Right kidney (tissue), 9 donors: ENCODE data around the gene RASGRP2.

Experiments used
- DNase-seq: peaks from one replicate; pipeline ENCODE4 v3.0.0-alpha.2; 2016
- long read RNA-seq, 8 donors: transcript quantifications; one replicate each; lab custom pipeline, GENCODE V29; 2026

Gene RASGRP2
- long read RNA-seq, donor 1, partial matches to known transcripts, result 0 of 1 reads
- long read RNA-seq, donor 1, other reads (novel, unspliced or antisense), result 0 of 1 reads
- long read RNA-seq, donor 2, partial matches to known transcripts, result 0 of 1 reads
- long read RNA-seq, donor 2, other reads (novel, unspliced or antisense), result 0 of 1 reads
- long read RNA-seq, donor 3, result 0 reads
- long read RNA-seq, donor 4, partial matches to known transcripts, result 0 of 1 reads
- long read RNA-seq, donor 4, other reads (novel, unspliced or antisense), result 0 of 1 reads
- long read RNA-seq, donor 5, partial matches to known transcripts, result 0 of 1 reads
- long read RNA-seq, donor 5, other reads (novel, unspliced or antisense), result 0 of 1 reads
- long read RNA-seq, donor 6, partial matches to known transcripts, result 0 of 3 reads
- long read RNA-seq, donor 6, other reads (novel, unspliced or antisense), result 0 of 3 reads
- long read RNA-seq, donor 7, partial matches to known transcripts, result 0 of 2 reads
- long read RNA-seq, donor 7, other reads (novel, unspliced or antisense), result 0 of 2 reads
- long read RNA-seq, donor 8, result 0 reads

DNA sequence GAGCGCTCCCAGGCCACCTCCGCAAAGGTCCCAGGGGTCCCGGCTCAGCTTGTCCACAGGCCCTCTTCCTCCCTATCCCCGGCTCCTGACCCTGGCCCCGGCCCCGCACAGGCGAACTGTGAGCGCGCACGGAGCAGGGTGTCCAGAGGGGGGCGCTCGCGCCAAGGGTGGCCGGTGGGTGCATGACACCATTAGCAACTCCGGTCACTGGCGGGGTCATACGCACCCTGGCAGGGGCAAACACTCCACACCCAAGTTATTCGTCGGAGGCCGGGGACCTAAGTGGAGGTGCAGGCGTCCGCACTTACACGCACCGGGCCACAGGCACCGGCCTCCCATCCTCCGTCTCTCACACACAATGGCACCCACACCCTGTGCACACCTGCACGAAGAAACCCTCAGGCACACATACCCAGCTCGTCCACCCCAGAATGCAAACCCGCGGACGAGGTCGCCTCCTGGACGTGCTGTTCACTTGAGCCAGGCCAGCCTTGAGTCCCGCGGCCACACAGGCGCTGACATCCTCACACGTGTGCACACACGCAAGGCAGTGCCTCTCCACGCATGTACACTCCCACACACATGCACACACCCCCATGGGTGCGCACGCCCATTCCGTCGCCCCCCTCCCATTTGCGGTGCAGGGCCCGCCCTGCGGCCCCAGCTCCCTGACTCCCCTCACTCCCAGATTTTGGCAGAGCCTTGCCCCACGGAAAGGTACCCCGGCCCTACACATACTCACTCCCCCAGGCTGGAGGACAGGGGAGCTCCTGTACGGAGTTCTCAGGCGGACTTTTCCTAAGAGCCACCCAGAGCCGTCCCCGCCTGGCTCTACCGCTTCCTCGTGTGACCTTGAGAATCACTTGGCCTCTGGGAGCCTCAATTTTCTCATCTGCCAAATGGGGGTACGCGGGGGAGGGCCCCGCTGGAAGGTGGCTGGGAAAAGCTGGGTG lies at the start of gene RASGRP2:
Gene RASGRP2 (minus strand): TSS at position 552 of the 953 bp plus-strand sequence. CDS start 1,276 bp downstream, outside the sequence.
- peak; percentile 66 for DNase-seq

DNA sequence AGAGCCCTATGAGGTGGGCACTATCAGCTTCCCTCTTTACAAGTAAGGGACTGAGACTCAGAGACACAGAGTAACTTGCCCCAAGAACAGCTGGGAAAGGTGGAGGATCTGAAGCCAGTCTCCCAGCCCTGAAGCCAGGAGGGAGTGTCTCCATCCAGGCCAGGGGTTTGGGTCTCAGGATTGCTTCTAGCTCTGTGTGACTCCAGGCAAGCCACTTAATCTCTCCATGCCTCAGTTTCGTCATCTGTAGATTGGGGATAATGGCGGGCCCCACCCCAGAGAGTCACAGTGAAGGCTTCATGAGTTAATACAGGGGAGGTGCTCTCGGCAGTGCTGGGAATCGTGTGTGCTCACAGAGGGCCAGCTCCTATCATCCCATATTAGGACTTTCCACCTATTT lies 48.5 kb upstream of the RASGRP2 start:
- DNase-seq, result no peak

- DNase-seq, result no peak
Observed at GRCh38 chr11:64791781-64792291, 47.9 kb upstream of the RASGRP2 start.

GRCh38 chr11:64790205-64791095 lies 46.5 kb upstream of the RASGRP2 start:
- DNase-seq, result no peak

- DNase-seq, result no peak
Observed at GRCh38 chr11:64789331-64790204, 45.6 kb upstream of the RASGRP2 start.

- DNase-seq, result no peak
Observed at GRCh38 chr11:64788321-64789215, 44.6 kb upstream of the RASGRP2 start.

GRCh38 chr11:64787526-64788320 lies 43.8 kb upstream of the RASGRP2 start:
- DNase-seq, result no peak

DNA sequence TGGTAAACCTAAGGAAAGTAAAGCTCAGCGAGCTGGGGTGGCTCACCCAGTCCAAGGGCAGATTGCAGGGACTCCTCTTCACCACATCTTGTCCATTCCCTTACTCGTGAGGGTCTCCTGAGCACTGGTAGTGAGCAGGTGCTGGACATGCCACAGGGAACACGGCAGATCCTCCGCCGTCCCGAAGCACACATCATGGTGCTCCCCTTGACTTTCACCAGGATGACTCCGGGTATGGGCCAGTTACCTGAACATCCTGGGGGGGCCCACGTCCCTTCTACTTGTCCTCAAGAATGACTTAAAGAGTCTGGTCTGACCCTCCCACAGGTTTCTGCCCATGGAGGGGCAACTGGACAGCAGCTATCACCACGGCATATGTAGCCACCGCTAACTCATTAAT lies 42.4 kb upstream of the RASGRP2 start:
- DNase-seq, result no peak

GRCh38 chr11:64784813-64785581 lies 41.1 kb upstream of the RASGRP2 start:
- DNase-seq, result no peak

- DNase-seq, result peak; percentile 94
Observed at GRCh38 chr11:64778473-64779298, 34.7 kb upstream of the RASGRP2 start, which contains the start of gene SF1. TSS of gene SF1 (minus strand) at chr11:64778542. CDS start at chr11:64778392, 150 bp downstream.

- no peak for DNase-seq
Observed at GRCh38 chr11:64778223-64778472, 34.2 kb upstream of the RASGRP2 start.

DNA sequence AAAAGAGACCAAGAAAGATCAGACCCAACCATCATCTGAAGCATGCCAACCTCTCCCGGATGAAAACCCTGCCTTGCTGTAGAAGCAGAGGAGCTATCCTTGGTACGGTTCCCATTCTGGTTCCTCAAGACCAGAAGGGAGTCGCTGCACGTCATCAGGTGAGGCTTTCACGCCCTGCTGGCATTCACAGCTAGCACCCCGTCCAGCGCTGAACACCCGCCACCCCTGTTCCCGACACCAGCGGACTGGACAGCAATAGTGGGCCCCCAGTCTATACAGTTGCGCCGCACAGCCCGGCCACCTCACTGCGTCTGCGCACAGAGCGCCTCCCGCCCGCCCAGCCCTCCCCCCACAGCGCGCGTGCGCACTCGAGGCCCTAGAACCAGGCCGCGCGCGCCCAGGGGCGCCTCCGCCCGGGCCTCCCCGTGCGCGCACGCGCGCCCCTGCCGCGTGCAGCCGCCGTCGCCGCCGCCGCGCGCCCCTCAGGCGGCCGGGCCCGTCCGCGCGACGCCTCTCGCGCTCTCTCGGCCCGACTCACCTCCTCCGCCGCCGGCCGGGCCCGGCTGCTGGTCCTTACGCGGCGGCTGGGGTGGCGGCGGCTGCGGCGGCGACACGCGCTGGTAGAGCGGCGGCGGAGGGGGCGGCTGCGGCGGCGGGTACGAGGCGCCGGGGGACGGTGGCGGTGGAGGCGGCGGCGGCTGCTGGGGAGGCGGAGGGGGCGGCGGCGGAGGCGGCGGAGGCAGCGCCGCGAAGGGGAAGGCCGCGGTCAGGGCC lies 33.7 kb upstream of the RASGRP2 start:
- peak; percentile 79 for DNase-seq

- DNase-seq, result no peak
Observed at GRCh38 chr11:64776875-64777274, 32.9 kb upstream of the RASGRP2 start.

GRCh38 chr11:64776425-64776824 lies 32.5 kb upstream of the RASGRP2 start:
- no peak for DNase-seq

- no peak for DNase-seq
Observed at GRCh38 chr11:64774144-64774543, 30.2 kb upstream of the RASGRP2 start.
